Measurements from ENCODE around the gene CNTNAP2.

GRCh38 chr7:146510088-146510680 lies 393.6 kb downstream of the CNTNAP2 start:
- TF ChIP-seq CTCF (IDR thresholded peaks at IDR 0.05) (no peak), EP300 (IDR thresholded peaks at IDR 0.05) (no peak)
